ENCODE data around the gene RNF150.

The RNF150 gene

DNA sequence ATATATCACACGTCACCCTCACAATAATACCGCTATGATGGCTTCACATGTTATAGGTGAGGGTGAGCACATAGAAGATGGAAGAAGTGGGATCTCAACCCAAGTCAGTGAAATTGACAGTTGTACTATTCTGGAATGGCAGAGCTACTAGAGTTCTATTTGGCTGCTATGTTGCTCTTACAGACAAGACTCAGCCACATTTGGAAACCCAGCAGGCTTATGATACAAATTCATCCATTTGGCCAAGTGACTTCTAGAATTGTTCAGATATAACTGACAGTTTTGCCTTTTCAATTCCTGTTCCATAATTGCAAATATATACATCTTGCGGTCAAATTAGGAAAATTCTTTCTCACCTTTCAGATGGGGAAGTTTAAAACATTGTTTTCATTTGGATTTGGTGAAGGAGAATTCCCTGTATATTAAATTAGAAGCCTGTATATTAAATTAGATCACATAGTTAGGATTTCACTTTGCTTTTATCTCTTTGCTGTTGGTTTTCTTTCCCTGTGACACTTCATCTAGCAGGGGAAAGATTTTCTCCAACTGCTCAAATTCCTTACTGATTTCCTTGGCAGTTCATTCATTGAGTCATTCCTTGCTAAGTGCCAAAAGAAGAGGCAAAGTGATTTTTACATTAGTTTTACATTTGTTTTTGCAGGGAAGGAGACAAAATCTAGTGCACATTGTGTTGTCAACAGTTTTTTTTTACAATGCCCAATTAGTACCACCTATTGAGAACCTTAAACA lies 256.5 kb downstream of the RNF150 start:
- DNase-seq = no peak
- TF ChIP-seq, protein P1, sequence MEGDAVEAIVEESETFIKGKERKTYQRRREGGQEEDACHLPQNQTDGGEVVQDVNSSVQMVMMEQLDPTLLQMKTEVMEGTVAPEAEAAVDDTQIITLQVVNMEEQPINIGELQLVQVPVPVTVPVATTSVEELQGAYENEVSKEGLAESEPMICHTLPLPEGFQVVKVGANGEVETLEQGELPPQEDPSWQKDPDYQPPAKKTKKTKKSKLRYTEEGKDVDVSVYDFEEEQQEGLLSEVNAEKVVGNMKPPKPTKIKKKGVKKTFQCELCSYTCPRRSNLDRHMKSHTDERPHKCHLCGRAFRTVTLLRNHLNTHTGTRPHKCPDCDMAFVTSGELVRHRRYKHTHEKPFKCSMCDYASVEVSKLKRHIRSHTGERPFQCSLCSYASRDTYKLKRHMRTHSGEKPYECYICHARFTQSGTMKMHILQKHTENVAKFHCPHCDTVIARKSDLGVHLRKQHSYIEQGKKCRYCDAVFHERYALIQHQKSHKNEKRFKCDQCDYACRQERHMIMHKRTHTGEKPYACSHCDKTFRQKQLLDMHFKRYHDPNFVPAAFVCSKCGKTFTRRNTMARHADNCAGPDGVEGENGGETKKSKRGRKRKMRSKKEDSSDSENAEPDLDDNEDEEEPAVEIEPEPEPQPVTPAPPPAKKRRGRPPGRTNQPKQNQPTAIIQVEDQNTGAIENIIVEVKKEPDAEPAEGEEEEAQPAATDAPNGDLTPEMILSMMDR (IDR thresholded peaks at IDR 0.05) = no peak
- H3K4me1 Mint-ChIP-seq = peaks cover 5% of the 10 kb centered on the region
- peaks cover 18% of the 10 kb centered on the region for H3K36me3 Mint-ChIP-seq (ENCODE audit: low read depth)
- H3K4me3 Mint-ChIP-seq = no peak overlapping the region
- peaks cover 40% of the 10 kb centered on the region for H3K9me3 Mint-ChIP-seq
- H3K27me3 Mint-ChIP-seq (ENCODE audit: low read depth, poor library complexity) = peaks cover 3% of the 10 kb centered on the region
- no peak overlapping the region for H3K27ac Mint-ChIP-seq

DNA sequence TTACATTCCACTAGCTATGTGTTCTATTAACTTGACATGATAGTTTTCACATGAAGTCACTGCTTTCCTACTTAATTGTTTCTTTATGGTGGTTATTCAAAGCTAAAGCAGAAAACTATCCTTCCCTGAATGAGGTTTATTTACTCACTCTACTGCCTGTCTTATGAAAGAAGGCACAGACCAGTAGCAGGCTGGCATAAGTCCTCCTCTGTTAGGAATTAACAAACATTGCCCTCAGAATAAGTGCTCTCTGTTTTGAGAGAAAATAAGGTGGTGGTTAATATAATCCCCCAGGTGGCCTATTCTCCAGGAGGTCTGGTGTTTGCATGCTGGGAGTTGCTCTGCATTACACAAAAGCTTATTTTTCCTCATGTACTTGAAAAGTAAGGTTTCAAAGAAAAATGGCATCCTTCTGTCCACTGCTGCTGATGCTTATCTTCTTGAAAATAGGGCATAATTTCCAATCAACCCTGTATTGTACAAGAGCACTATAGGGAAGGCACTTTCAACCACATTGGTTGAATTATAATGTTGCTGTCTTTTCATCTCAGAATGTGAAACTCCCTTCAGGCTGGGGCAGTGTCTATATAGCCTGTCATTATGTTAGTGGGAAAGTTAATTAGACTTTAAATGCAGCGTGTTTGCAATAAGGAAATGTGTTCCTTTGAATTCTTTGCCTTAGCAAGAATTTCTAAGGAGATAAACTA lies 257.4 kb downstream of the RNF150 start:
- Mint-ChIP-seq H3K4me1 (peaks cover 5% of the 10 kb centered on the region), H3K27me3 (ENCODE audit: low read depth, poor library complexity) (no peaks in the 10 kb centered on the region), H3K4me3 (no peak overlapping the region), H3K9me3 (peaks cover 33% of the 10 kb centered on the region), H3K27ac (no peak overlapping the region), H3K36me3 (ENCODE audit: low read depth) (peaks cover 16% of the 10 kb centered on the region)
- TF ChIP-seq, protein P1 (IDR thresholded peaks at IDR 0.05) = no peak
- no peak for DNase-seq

DNA sequence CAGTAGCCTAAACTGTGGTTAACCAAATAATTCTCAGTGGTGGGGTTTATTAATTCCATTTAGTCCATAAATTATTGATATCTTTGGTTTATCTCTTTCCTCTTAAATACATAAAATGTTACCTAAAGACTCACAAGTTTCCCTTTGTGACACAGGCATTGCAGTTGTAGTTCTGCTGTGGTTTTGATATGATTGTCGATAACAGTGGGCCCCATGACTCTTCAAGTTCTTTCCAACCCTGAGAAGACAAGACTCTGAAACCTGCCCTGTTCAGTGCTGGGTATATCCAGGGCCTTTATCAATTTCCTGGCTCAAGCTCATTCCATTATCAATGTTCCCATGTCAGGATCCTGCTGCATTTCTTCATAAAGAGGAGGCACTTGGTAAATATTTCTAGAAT lies 259.2 kb downstream of the RNF150 start:
- H3K4me3 Mint-ChIP-seq = no peak overlapping the region
- no peaks in the 10 kb centered on the region for H3K27me3 Mint-ChIP-seq (ENCODE audit: low read depth, poor library complexity)
- H3K27ac Mint-ChIP-seq = no peak overlapping the region
- DNase-seq = no peak
- TF ChIP-seq, protein P1 (IDR thresholded peaks at IDR 0.05) = no peak
- H3K9me3 Mint-ChIP-seq = peaks cover 14% of the 10 kb centered on the region
- peaks cover 12% of the 10 kb centered on the region for H3K4me1 Mint-ChIP-seq
- H3K36me3 Mint-ChIP-seq (ENCODE audit: low read depth) = peaks cover 5% of the 10 kb centered on the region

DNA sequence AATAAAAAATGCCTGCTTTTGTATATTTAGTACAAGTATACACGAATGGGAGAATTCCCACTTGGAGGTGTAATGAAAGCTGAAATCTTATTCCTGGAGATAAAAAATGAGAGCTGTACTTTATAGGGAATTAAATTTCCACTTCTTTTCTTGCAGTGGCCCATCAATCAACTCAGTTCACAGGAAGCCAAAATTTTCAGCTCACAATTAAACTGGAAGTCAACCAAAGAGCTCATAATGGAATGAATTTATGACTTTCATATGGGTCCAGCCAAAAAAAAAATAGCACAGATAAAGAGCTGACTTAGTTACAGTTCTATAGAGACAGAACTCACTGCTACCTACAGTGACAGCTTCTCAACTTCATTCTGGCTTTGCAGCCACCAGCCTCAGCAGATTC lies 261.9 kb downstream of the RNF150 start:
- H3K9me3 Mint-ChIP-seq = no peaks in the 10 kb centered on the region
- TF ChIP-seq, protein P1 (IDR thresholded peaks at IDR 0.05) = no peak
- no peak for DNase-seq
- H3K36me3 Mint-ChIP-seq (ENCODE audit: low read depth) = peaks cover 4% of the 10 kb centered on the region
- no peaks in the 10 kb centered on the region for H3K27me3 Mint-ChIP-seq (ENCODE audit: low read depth, poor library complexity)
- peaks cover 12% of the 10 kb centered on the region for H3K4me1 Mint-ChIP-seq
- H3K4me3 Mint-ChIP-seq = no peak overlapping the region
- no peak overlapping the region for H3K27ac Mint-ChIP-seq

DNA sequence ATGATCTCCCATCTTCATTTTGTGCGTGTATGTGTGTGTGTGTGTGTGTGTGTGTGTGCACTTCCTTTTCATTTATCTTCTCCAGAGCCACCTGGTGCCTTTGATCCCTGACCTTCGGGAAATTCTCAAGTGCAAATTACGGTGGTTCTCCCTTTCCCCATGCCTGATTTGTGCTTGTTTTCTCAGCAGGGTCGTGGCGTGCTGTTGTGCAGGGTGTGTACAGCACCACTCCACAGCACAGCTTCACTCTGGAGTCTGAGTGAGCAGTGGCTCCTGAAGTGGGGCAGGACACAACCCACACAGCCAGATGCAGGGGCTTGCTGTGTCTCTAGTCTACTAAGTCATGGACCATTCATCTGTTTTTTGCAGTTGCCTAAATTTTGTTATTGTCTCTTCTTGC lies 262.8 kb downstream of the RNF150 start:
- Mint-ChIP-seq H3K4me3 (no peak overlapping the region), H3K27ac (no peak overlapping the region), H3K9me3 (no peaks in the 10 kb centered on the region), H3K4me1 (peaks cover 7% of the 10 kb centered on the region), H3K36me3 (ENCODE audit: low read depth) (peaks cover 4% of the 10 kb centered on the region), H3K27me3 (ENCODE audit: low read depth, poor library complexity) (no peaks in the 10 kb centered on the region)
- DNase-seq = no peak
- TF ChIP-seq, protein P1 (IDR thresholded peaks at IDR 0.05) = no peak
